NCI-H2196 (cell line): ENCODE data around the gene PMEL.
"Not testable (repeated sequence)": the region's sequence is repeated elsewhere in the genome, so short reads cannot be mapped to it uniquely, and the experiment has no call there.

ENCODE experiments used
- DNase-seq: peaks from one replicate; lab custom pipeline; 2025; ENCODE audit not compliant: unreplicated experiment; lab: John Stamatoyannopoulos, UW

The PMEL gene

GRCh38 chr12:55925870-55926737, 39.7 kb downstream of the PMEL start:
- DNase-seq = peak; percentile 49

- no peak for DNase-seq
Observed at GRCh38 chr12:55925371-55925770, 40.5 kb downstream of the PMEL start.

GRCh38 chr12:55923648-55924047, 42.2 kb downstream of the PMEL start:
- DNase-seq = not testable (repeated sequence)

- no peak for DNase-seq
Observed at GRCh38 chr12:55922126-55922525, 43.7 kb downstream of the PMEL start.

GRCh38 chr12:55919032-55919431, 46.8 kb downstream of the PMEL start:
- DNase-seq = not testable (repeated sequence)

- no peak for DNase-seq
Observed at GRCh38 chr12:55915482-55915859, 50.4 kb downstream of the PMEL start.

- DNase-seq = no peak
Observed at GRCh38 chr12:55912908-55913307, 52.9 kb downstream of the PMEL start.

- no peak for DNase-seq
Observed at GRCh38 chr12:55909513-55909884, 56.3 kb downstream of the PMEL start.

GRCh38 chr12:55908726-55909512, 56.9 kb downstream of the PMEL start:
- DNase-seq = no peak

- no peak for DNase-seq
Observed at GRCh38 chr12:55906056-55906455, 59.8 kb downstream of the PMEL start.
